Smooth muscle cell (in vitro differentiated cells): Measurements from ENCODE around the gene LSM4. TPM values are rescaled to one million over a fixed set of nuclear protein-coding genes. Genes with fewer than 3 reads are reported as not detected.

Experiments
- DNase-seq: peaks from one replicate; lab custom pipeline; 2025; ENCODE audit not compliant: unreplicated experiment; lab: John Stamatoyannopoulos, UW
- H2AFZ ChIP-seq: fragments of 200-600 bp; sonication (generic); 2 replicates; pipeline ENCODE4 v1.6.0; 2016; ENCODE audit warnings: antibody characterized with exemption, low read depth, mild to moderate bottlenecking
- H3F3A ChIP-seq: fragments of 200-600 bp; sonication (generic); 2 replicates; pipeline ENCODE4 v1.6.0; 2017; ENCODE audit warnings: antibody characterized with exemption, low read depth
- H3K27ac ChIP-seq: fragments of 200-600 bp; sonication (generic); 2 replicates; pipeline ENCODE4 v1.5.1; 2016; ENCODE audit warnings: low read depth, mild to moderate bottlenecking
- H3K27me3 ChIP-seq: fragments of 200-600 bp; sonication (generic); 2 replicates; pipeline ENCODE4 v1.6.1; 2016; ENCODE audit warnings: low read depth, mild to moderate bottlenecking
- H3K36me3 ChIP-seq: fragments of 200-600 bp; sonication (generic); 2 replicates; pipeline ENCODE4 v1.5.1; 2016; ENCODE audit warnings: low read depth
- H3K4me1 ChIP-seq: fragments of 200-600 bp; sonication (generic); 2 replicates; pipeline ENCODE4 v1.5.1; 2016; ENCODE audit warnings: low read depth
- H3K4me2 ChIP-seq: fragments of 200-600 bp; sonication (generic); 2 replicates; pipeline ENCODE4 v1.6.0; 2016; ENCODE audit warnings: mild to moderate bottlenecking
- H3K4me3 ChIP-seq: fragments of 200-600 bp; sonication (generic); 2 replicates; pipeline ENCODE4 v1.5.1; 2016; ENCODE audit warnings: mild to moderate bottlenecking
- H3K79me2 ChIP-seq: fragments of 200-600 bp; sonication (generic); 2 replicates; pipeline ENCODE4 v1.6.0; 2016; ENCODE audit warnings: low read depth, mild to moderate bottlenecking
- H3K9ac ChIP-seq: fragments of 200-600 bp; sonication (generic); 2 replicates; pipeline ENCODE4 v1.6.0; 2016; ENCODE audit warnings: low read depth
- H3K9me3 ChIP-seq: fragments of 200-600 bp; sonication (generic); replicated peaks from 2 replicates; pipeline ENCODE4 v1.5.1; 2016; ENCODE audit warnings: low read depth
- H4K20me1 ChIP-seq: fragments of 200-600 bp; sonication (generic); 2 replicates; pipeline ENCODE4 v1.6.0; 2016; ENCODE audit warnings: low read depth
- WGBS: methylation state at CpG from one replicate; pipeline ENCODE4 v1.1.7; 2016; ENCODE audit warnings: low lambda C conversion rate; 5-methylcytosine and 5-hydroxymethylcytosine counted together
- polyA plus RNA-seq: library from polyadenylated mRNA; unstranded; fragments of >200 nt; fragmentation: Nextera tagmentation; extraction: Ambion mirVana; gene quantifications from 2 replicates; pipeline ENCODE4 v1.2.1, GENCODE V29; 2016
- total RNA-seq: library from RNA; depleted of rRNA; stranded (reverse); fragments of >200 nt; gene quantifications from 2 replicates; pipeline ENCODE4 v1.2.3, GENCODE V29; 2014
- TF ChIP-seq, protein P1 (sequence below): fragments of 200-600 bp; sonication (generic); IDR thresholded peaks from 2 replicates; pipeline ENCODE4 v1.5.1; 2017; ENCODE audit warnings: borderline replicate concordance, mild to moderate bottlenecking, antibody characterized with exemption; ENCODE audit not compliant: insufficient read depth, poor library complexity, severe bottlenecking

LSM4 gene
- total and polyA plus RNA-seq, 2 experiments from 2014 or later, result 116 to 156 TPM

DNA sequence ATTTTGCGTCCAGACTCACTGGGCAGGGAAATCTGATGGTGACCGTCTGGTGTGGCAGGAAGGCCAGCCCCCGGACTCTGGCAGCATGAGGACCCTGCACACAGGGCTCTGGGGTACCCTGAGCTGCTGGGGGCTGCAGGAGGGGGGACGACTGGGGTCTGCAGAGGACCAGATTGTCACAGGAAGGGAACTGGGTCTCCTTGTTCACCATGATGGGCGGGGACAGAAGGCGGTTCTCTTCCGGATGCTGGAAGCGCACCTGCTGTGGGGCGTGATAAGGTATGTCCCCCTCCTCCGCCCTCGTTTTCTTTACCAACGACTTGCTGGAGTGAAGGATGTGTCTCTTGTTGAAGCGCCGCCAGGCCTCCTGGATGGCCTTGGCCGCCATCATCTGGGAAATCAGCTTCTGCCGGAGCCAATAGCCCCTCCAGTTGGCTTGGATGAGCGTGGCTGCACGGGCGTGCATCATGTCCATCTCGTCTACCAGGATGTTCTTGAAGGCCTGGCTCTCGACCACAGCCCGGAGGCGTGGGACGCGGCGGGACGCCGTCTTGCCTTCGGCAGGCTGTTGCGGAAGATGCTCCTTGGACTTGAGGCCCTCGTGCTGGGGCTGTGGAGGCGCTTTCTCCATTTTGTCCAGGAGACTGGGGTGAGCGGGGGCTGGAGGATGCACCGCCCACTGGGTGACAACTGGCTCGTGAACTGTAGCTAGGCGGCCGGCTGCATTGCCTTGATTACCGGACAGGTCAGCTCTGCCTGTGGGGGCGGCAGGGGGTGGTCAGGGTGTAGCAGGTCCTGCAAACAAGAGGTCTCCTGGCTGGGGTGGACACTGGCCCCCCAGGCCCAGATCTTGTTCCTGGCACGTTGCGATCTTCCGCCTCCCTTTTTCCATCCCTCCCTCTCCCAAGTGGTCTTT is 55.8 kb downstream of the LSM4 start:
- no peak for DNase-seq
- TF ChIP-seq, protein P1, sequence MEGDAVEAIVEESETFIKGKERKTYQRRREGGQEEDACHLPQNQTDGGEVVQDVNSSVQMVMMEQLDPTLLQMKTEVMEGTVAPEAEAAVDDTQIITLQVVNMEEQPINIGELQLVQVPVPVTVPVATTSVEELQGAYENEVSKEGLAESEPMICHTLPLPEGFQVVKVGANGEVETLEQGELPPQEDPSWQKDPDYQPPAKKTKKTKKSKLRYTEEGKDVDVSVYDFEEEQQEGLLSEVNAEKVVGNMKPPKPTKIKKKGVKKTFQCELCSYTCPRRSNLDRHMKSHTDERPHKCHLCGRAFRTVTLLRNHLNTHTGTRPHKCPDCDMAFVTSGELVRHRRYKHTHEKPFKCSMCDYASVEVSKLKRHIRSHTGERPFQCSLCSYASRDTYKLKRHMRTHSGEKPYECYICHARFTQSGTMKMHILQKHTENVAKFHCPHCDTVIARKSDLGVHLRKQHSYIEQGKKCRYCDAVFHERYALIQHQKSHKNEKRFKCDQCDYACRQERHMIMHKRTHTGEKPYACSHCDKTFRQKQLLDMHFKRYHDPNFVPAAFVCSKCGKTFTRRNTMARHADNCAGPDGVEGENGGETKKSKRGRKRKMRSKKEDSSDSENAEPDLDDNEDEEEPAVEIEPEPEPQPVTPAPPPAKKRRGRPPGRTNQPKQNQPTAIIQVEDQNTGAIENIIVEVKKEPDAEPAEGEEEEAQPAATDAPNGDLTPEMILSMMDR, result no peak
- Histone ChIP-seq H3K27ac (no peak overlapping the region), H3K27me3 (no peaks in the 10 kb centered on the region), H4K20me1 (peaks cover 20% of the 10 kb centered on the region), H3K9ac (no peak overlapping the region), H3K4me3 (no peak overlapping the region), H3K4me1 (no peaks in the 10 kb centered on the region), H3K9me3 (no peaks in the 10 kb centered on the region), H2AFZ (no peak overlapping the region), H3F3A (no peaks in the 10 kb centered on the region), H3K4me2 (no peak overlapping the region), H3K36me3 (no peaks in the 10 kb centered on the region), H3K79me2 (no peaks in the 10 kb centered on the region)
- WGBS, result 95% methylated on average over 42 of the region's 42 CpGs

GRCh38 chr19:18265582-18265981 is 57.3 kb downstream of the LSM4 start:
- Histone ChIP-seq H3K9me3 (no peaks in the 10 kb centered on the region), H4K20me1 (peaks cover 6% of the 10 kb centered on the region), H3K27ac (no peak overlapping the region), H3K4me3 (no peak overlapping the region), H3F3A (no peaks in the 10 kb centered on the region), H3K4me2 (no peak overlapping the region), H3K9ac (no peak overlapping the region), H3K79me2 (no peaks in the 10 kb centered on the region), H3K36me3 (no peaks in the 10 kb centered on the region), H3K4me1 (no peaks in the 10 kb centered on the region), H3K27me3 (no peaks in the 10 kb centered on the region), H2AFZ (no peak overlapping the region)
- no peak for DNase-seq
- WGBS, result 93% methylated on average over 7 of the region's 7 CpGs
- TF ChIP-seq, protein P1, result no peak

DNA sequence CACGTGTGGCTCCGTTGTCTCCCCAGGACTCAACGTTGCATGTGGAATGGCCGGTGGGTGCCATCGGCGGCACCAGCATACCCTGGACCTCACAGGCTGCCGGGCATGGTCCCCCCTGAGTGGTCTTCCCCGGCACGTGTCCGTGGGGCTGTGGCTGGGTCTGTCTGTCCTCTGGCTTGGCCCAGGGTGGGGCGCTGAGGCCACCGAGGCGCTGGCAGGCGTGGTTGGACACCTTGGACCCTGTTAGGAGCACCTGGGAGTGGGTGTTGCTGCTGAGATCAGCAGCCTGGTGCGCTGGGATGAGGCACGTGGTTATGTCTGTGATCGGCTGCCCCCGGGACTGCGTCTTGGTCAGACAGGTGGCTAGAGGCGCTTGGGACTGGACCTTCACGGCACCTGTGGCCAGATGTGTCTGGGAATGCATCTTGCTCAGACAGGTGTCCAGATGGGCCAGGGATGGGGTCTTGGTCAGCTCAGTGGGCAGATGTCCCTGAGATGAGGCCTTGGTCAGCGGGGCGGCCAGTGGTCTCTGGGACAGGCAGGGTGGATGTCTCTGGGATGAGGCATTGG is 57.8 kb downstream of the LSM4 start:
- DNase-seq, result no peak
- Histone ChIP-seq H3K4me2 (no peak overlapping the region), H4K20me1 (peaks cover under 1% of the 10 kb centered on the region), H3K4me3 (no peak overlapping the region), H3F3A (no peaks in the 10 kb centered on the region), H3K4me1 (no peaks in the 10 kb centered on the region), H3K27me3 (no peaks in the 10 kb centered on the region), H3K9ac (no peak overlapping the region), H3K27ac (no peak overlapping the region), H3K36me3 (no peaks in the 10 kb centered on the region), H2AFZ (no peak overlapping the region), H3K79me2 (no peaks in the 10 kb centered on the region), H3K9me3 (no peaks in the 10 kb centered on the region)
- TF ChIP-seq, protein P1, result no peak
- WGBS, result 94% methylated on average over 23 of the region's 23 CpGs
